CD4-positive, alpha-beta T cell (primary cell): ENCODE data around the gene CDH19. TPM values are rescaled to one million over a fixed set of nuclear protein-coding genes. Genes with fewer than 3 reads are reported as not detected.

Experiments
- ATAC-seq: fragments of 200-7000 bp; cut with Tn5 transposase; one replicate; pipeline ENCODE4 v1.10.0; 2022; ENCODE audit warnings: mild to moderate bottlenecking; ENCODE audit not compliant: poor library complexity
- CTCF ChIA-PET: fragments of 350-600 bp; sonication (Branson Sonifier 250); formaldehyde crosslinking; loops from one replicate; lab custom pipeline; 2021; ENCODE audit warnings: antibody characterized with exemption, inconsistent platforms; lab: Charles Lee
- POLR2A ChIA-PET: fragments of 350-600 bp; sonication (Branson Sonifier 250); formaldehyde crosslinking; loops from one replicate; lab custom pipeline; 2021; ENCODE audit warnings: antibody characterized with exemption, inconsistent platforms; lab: Charles Lee
- DNase-seq, 14 experiments: peaks; one replicate each; pipeline ENCODE4 v3.0.0-alpha.2; 2013 to 2020; ENCODE audit warnings: mixed read lengths in 2 of 14
- H3K27ac ChIP-seq, 2 donors: one replicate each; pipeline versions ENCODE4 v1.5.1 to v1.7.0; 2013; ENCODE audit warnings: low read length in 2 of 2, low read depth in 1 of 2, mild to moderate bottlenecking in 1 of 2
- H3K27me3 ChIP-seq, 2 experiments: 1 replicate in 1 of 2; 2 replicates in 1 of 2; pipeline versions ENCODE4 v1.6.1 to v1.7.0; 2013; ENCODE audit warnings: low read length in 2 of 2, control low read depth in 1 of 2, mild to moderate bottlenecking in 1 of 2, moderate library complexity in 1 of 2; ENCODE audit not compliant: insufficient read depth in 2 of 2, control insufficient read depth in 1 of 2
- H3K36me3 ChIP-seq: one replicate; pipeline ENCODE4 v1.6.1; 2013; ENCODE audit warnings: low read length, control low read depth; ENCODE audit not compliant: insufficient read depth
- H3K4me1 ChIP-seq: one replicate; pipeline ENCODE4 v1.6.1; 2013; ENCODE audit warnings: low read length, control low read depth; ENCODE audit not compliant: insufficient read depth
- H3K4me3 ChIP-seq: one replicate; pipeline ENCODE4 v1.5.1; 2013; ENCODE audit warnings: mild to moderate bottlenecking, low read length, moderate library complexity
- H3K9me3 ChIP-seq, 2 experiments: 1 replicate in 1 of 2; 2 replicates in 1 of 2; pipeline versions ENCODE4 v1.6.1 to v1.7.0; 2013; ENCODE audit warnings: low read length in 2 of 2, mild to moderate bottlenecking in 2 of 2, control low read depth in 1 of 2, moderate library complexity in 1 of 2; ENCODE audit not compliant: control insufficient read depth in 1 of 2, insufficient read depth in 1 of 2
- H3K27ac Mint-ChIP-seq: one replicate; pipeline ENCODE4 v1.8.0; 2020; ENCODE audit warnings: mixed read lengths
- H3K27me3 Mint-ChIP-seq: one replicate; pipeline ENCODE4 v1.8.0; 2021; ENCODE audit warnings: mixed read lengths
- H3K36me3 Mint-ChIP-seq: one replicate; pipeline ENCODE4 v1.8.0; 2021; ENCODE audit warnings: low read depth, mixed read lengths
- H3K4me1 Mint-ChIP-seq: one replicate; pipeline ENCODE4 v1.8.0; 2021; ENCODE audit warnings: low read depth, mixed read lengths
- H3K4me3 Mint-ChIP-seq: one replicate; pipeline ENCODE4 v1.8.0; 2020; ENCODE audit warnings: mild to moderate bottlenecking, mixed read lengths
- H3K9me3 Mint-ChIP-seq: one replicate; pipeline ENCODE4 v1.8.0; 2020; ENCODE audit warnings: mixed read lengths
- CTCF ChIP-seq: fragments of 200-600 bp; IDR thresholded peaks from one replicate; pipeline ENCODE4 v1.8.0; 2022; ENCODE audit warnings: antibody characterized with exemption, mild to moderate bottlenecking
- intact Hi-C, 2 experiments: fragments of 100-400 bp; cut with DNase I in 1 of 2; cut with micrococcal nuclease in 1 of 2; formaldehyde crosslinking; loops; one replicate each; pipeline versions ENCODE4 v1.15.1 to v1.9.0; 2023 to 2025; cut with DNase I, micrococcal nuclease
- total RNA-seq, 174 experiments: library from RNA in 2 of 174; stranded (reverse) in 2 of 174; gene quantifications; one replicate each; pipeline ENCODE4 v1.2.3 and lab custom pipeline; 2021 to 2026

Gene CDH19
- total RNA-seq, 2 experiments from 2014 or later, result not detected

GRCh38 chr18:66566616-66567015, 37.3 kb downstream of the CDH19 start:
- no peaks in the 10 kb centered on the region for H3K9me3 Mint-ChIP-seq
- H3K27me3 ChIP-seq, result no peaks in the 10 kb centered on the region
- H3K27me3 Mint-ChIP-seq, result no peaks in the 10 kb centered on the region
- H3K36me3 Mint-ChIP-seq, result no peaks in the 10 kb centered on the region
- DNase-seq (no peak), ATAC-seq (no peak)
- intact Hi-C loops, result no loop called here
- H3K36me3 ChIP-seq, result no peaks in the 10 kb centered on the region
- H3K9me3 ChIP-seq, result no peaks in the 10 kb centered on the region
- CTCF ChIA-PET, result no interaction called here
- H3K27ac Mint-ChIP-seq, result no peak overlapping the region
- no peaks in the 10 kb centered on the region for H3K4me1 ChIP-seq
- H3K4me1 Mint-ChIP-seq, result no peaks in the 10 kb centered on the region
- TF ChIP-seq CTCF, result no peak
- POLR2A ChIA-PET, result no interaction called here
- H3K4me3 ChIP-seq, result no peak overlapping the region
- H3K27ac ChIP-seq, result no peak overlapping the region
- no peak overlapping the region for H3K4me3 Mint-ChIP-seq

GRCh38 chr18:66564236-66564635, 39.7 kb downstream of the CDH19 start:
- H3K4me1 ChIP-seq, result no peaks in the 10 kb centered on the region
- no peak for TF ChIP-seq CTCF
- no peak overlapping the region for H3K27ac ChIP-seq
- no peak overlapping the region for H3K4me3 ChIP-seq
- Mint-ChIP-seq H3K27ac (no peak overlapping the region), H3K27me3 (no peaks in the 10 kb centered on the region), H3K9me3 (no peaks in the 10 kb centered on the region), H3K4me1 (no peaks in the 10 kb centered on the region), H3K4me3 (no peak overlapping the region), H3K36me3 (no peaks in the 10 kb centered on the region)
- DNase-seq (no peak), ATAC-seq (no peak)
- intact Hi-C loops, result no loop called here
- H3K27me3 ChIP-seq, result no peaks in the 10 kb centered on the region
- ChIA-PET POLR2A (no interaction called here), CTCF (no interaction called here)
- H3K36me3 ChIP-seq, result no peaks in the 10 kb centered on the region
- H3K9me3 ChIP-seq, result no peaks in the 10 kb centered on the region

GRCh38 chr18:66562279-66562678, 41.6 kb downstream of the CDH19 start:
- no peak overlapping the region for H3K4me3 ChIP-seq
- H3K27me3 ChIP-seq, result no peaks in the 10 kb centered on the region
- ChIA-PET POLR2A (no interaction called here), CTCF (no interaction called here)
- Mint-ChIP-seq H3K4me3 (no peak overlapping the region), H3K9me3 (no peaks in the 10 kb centered on the region), H3K27me3 (no peaks in the 10 kb centered on the region), H3K36me3 (no peaks in the 10 kb centered on the region), H3K4me1 (no peaks in the 10 kb centered on the region), H3K27ac (no peak overlapping the region)
- no peak overlapping the region for H3K27ac ChIP-seq
- no peaks in the 10 kb centered on the region for H3K36me3 ChIP-seq
- no peak for TF ChIP-seq CTCF
- H3K9me3 ChIP-seq, result no peaks in the 10 kb centered on the region
- no peak for DNase-seq
- ATAC-seq, result no peak
- H3K4me1 ChIP-seq, result no peaks in the 10 kb centered on the region
- intact Hi-C loops, result no loop called here
